ENCODE data around the gene SIL1. TPM values are rescaled to one million over a fixed set of nuclear protein-coding genes. Genes with fewer than 3 reads are reported as not detected.
A peak's percentile ranks its signal among the peaks of the same experiment; 100 is the strongest.

SIL1 gene
- total RNA-seq, 4 donors from 2014 or later: 17.4 to 122 (median 58.3) TPM

DNA sequence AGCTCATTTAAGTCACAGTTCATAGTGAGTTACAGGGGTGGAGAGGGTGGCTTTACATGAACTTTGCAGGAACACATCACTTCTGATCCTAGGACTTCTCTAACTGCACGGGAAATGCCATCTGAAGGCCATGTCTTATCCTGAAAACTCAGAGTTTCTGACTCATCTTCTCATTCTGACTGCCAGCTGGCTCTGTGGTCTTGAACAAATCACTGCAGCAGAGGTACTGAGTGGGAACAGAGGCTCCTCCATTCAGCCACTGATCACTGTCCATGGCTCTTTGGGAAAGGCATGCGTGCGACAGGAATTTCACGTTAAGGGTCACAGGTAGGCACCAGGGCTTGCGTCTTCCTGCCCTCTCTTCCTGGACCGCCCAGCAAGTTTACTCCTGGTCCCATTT is 208.4 kb downstream of the SIL1 start:
- Histone ChIP-seq H3K4me1 (no peaks in the 10 kb centered on the region), H3K4me3 (no peak overlapping the region), H3K36me3 (no peaks in the 10 kb centered on the region), H3K9me3 (no peaks in the 10 kb centered on the region), H3K27me3 (no peaks in the 10 kb centered on the region), H3K27ac (no peak overlapping the region)
- TF ChIP-seq, protein P1, sequence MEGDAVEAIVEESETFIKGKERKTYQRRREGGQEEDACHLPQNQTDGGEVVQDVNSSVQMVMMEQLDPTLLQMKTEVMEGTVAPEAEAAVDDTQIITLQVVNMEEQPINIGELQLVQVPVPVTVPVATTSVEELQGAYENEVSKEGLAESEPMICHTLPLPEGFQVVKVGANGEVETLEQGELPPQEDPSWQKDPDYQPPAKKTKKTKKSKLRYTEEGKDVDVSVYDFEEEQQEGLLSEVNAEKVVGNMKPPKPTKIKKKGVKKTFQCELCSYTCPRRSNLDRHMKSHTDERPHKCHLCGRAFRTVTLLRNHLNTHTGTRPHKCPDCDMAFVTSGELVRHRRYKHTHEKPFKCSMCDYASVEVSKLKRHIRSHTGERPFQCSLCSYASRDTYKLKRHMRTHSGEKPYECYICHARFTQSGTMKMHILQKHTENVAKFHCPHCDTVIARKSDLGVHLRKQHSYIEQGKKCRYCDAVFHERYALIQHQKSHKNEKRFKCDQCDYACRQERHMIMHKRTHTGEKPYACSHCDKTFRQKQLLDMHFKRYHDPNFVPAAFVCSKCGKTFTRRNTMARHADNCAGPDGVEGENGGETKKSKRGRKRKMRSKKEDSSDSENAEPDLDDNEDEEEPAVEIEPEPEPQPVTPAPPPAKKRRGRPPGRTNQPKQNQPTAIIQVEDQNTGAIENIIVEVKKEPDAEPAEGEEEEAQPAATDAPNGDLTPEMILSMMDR (IDR thresholded peaks at IDR 0.05): no peak
- TF ChIP-seq POLR2A (IDR thresholded peaks at IDR 0.05): no peak
- intact Hi-C loops (cut with DNase I; ENCODE audit: low total_unique reads): no loop called here
- no peak for DNase-seq

DNA sequence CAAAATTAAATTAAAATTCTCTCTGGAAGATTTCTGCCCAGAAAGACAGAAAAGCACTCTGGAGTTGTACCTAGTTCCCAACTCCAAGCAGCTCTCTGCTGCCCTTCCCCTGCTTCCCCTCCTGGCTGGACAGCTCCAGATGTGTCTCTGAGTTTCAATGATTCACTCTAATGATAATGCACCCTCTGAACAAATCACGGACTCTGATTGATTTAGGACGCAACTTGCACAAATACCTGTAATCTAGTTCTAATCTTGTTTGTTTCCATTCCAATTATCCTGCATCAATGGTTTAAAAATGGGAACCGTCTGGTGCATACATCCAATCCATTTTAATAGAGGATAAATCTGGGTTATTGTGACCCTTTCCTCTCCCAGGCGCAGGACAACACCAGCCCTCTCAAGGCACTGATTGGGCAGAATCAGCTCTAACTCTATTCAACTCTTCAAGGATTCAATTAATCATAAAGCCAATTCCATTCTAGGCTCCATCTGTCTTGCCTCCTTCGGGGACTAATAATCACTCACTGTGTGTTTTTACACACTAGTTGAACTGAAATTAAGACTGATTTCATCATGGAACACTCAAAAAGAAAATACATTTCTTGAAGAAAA is 211.9 kb downstream of the SIL1 start:
- no peak for DNase-seq
- Histone ChIP-seq H3K27me3 (no peaks in the 10 kb centered on the region), H3K4me1 (no peaks in the 10 kb centered on the region), H3K27ac (no peak overlapping the region), H3K36me3 (no peaks in the 10 kb centered on the region), H3K9me3 (no peaks in the 10 kb centered on the region), H3K4me3 (no peak overlapping the region)
- no peak for TF ChIP-seq POLR2A (IDR thresholded peaks at IDR 0.05)
- TF ChIP-seq, protein P1 (IDR thresholded peaks at IDR 0.05): no peak
- intact Hi-C loops (cut with DNase I; ENCODE audit: low total_unique reads): no loop called here

DNA sequence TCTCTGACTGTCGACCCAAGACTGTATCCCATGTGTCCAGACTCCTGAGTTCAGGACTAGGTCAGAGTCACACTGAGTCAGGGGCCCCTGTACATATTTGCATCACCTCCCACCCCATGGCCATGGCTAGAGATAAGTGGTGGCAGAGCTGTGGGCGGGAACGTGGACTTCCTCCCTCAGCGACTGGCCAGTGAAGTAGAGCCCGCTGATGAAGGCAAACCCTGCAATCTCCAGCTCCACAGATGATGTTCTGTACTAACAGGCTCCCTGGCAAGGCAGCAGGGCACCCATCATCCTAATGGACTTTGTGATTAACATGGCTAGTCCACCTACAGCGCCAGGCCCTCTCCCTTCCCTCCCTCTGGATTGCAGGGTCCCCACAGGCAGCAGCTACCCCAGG is 212.5 kb downstream of the SIL1 start:
- Histone ChIP-seq H3K27me3 (no peaks in the 10 kb centered on the region), H3K9me3 (no peaks in the 10 kb centered on the region), H3K4me1 (no peaks in the 10 kb centered on the region), H3K36me3 (no peaks in the 10 kb centered on the region), H3K27ac (peak overlapping the region; percentile 47 to 70), H3K4me3 (no peak overlapping the region)
- TF ChIP-seq, protein P1 (IDR thresholded peaks at IDR 0.05): no peak
- TF ChIP-seq POLR2A (IDR thresholded peaks at IDR 0.05): no peak
- no peak for DNase-seq
- intact Hi-C loops (cut with DNase I; ENCODE audit: low total_unique reads): no loop called here

DNA sequence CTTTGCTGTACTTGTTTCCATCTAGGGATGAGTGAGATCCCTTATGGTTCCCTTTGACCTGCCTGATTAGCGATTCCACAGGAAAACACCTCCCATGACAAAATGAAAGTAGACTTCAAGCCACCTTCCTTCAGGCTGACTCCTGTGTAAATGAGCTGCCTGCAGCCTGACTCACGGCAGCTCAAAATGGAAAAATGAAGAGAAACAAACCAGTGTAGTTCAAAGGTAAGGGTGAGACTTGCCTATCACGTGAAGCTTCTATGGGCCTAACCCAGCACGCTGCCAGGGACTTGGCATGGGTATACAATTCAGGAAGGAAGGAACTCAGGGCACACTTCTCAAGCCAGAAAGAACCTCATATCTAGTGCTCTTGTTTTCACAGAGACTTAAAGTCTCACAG is 212.9 kb downstream of the SIL1 start:
- Histone ChIP-seq H3K4me1 (no peaks in the 10 kb centered on the region), H3K36me3 (no peaks in the 10 kb centered on the region), H3K27ac (peak overlapping the region; percentile 47 to 70), H3K27me3 (no peaks in the 10 kb centered on the region), H3K9me3 (no peaks in the 10 kb centered on the region), H3K4me3 (no peak overlapping the region)
- no peak for DNase-seq
- TF ChIP-seq, protein P1 (IDR thresholded peaks at IDR 0.05): no peak
- no peak for TF ChIP-seq POLR2A (IDR thresholded peaks at IDR 0.05)
- intact Hi-C loops (cut with DNase I; ENCODE audit: low total_unique reads): no loop called here

DNA sequence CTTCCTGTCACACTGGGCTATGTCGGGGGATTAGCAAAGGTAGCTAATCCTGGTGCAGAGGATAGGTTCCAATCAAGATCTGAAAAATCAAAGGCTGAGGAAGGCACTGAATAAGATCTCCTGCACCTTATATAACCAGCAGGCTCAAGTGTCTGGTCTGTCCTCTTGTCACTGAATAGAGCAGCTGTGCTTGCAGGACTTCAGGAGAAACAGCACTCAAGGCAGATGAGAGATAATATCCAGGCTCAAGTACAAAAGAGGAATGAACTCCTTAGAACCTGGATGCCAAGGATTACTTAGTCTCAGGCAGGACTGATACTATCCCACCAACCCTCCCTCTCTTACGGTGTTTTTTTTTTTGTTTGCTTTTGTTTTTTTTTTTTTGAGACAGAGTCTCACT is 214.2 kb downstream of the SIL1 start:
- no peak overlapping the region for H3K27ac ChIP-seq
- intact Hi-C loops (cut with DNase I; ENCODE audit: low total_unique reads): no loop called here
- no peak overlapping the region for H3K4me3 ChIP-seq
- no peaks in the 10 kb centered on the region for H3K4me1 ChIP-seq
- no peaks in the 10 kb centered on the region for H3K9me3 ChIP-seq
- H3K36me3 ChIP-seq: no peaks in the 10 kb centered on the region
- no peak for TF ChIP-seq POLR2A (IDR thresholded peaks at IDR 0.05)
- TF ChIP-seq, protein P1 (IDR thresholded peaks at IDR 0.05): no peak
- H3K27me3 ChIP-seq: no peaks in the 10 kb centered on the region
- DNase-seq: no peak

All from uterus (tissue), 4 donors.